Iris pigment epithelial cell (primary cell): ENCODE data around the gene CPTP.

Experiments
- DNase-seq: peaks from one replicate; pipeline ENCODE4 v3.0.0-alpha.2; 2011; ENCODE audit warnings: low read depth

The CPTP gene

GRCh38 chr1:1335792-1336248, 11.2 kb downstream of the CPTP start:
- DNase-seq, result no peak

GRCh38 chr1:1336446-1336845, 11.8 kb downstream of the CPTP start:
- DNase-seq, result no peak

GRCh38 chr1:1336931-1337792, 12.6 kb downstream of the CPTP start:
- no peak for DNase-seq

GRCh38 chr1:1337793-1338147, 13.2 kb downstream of the CPTP start:
- DNase-seq, result no peak

- DNase-seq, result no peak
Observed at GRCh38 chr1:1338278-1338677, 13.7 kb downstream of the CPTP start.

GRCh38 chr1:1340185-1340584, 15.6 kb downstream of the CPTP start:
- no peak for DNase-seq

GRCh38 chr1:1340791-1341548, 16.4 kb downstream of the CPTP start:
- DNase-seq, result no peak

GRCh38 chr1:1341549-1342021, 17.0 kb downstream of the CPTP start:
- no peak for DNase-seq

- no peak for DNase-seq
Observed at GRCh38 chr1:1342061-1342562, 17.5 kb downstream of the CPTP start.

GRCh38 chr1:1342584-1343115, 18.0 kb downstream of the CPTP start:
- DNase-seq, result no peak

GRCh38 chr1:1343811-1344421, 19.3 kb downstream of the CPTP start:
- DNase-seq, result no peak

- peak; percentile 85 for DNase-seq
Observed at GRCh38 chr1:1344655-1345361, 20.2 kb downstream of the CPTP start.

GRCh38 chr1:1345384-1345783, 20.8 kb downstream of the CPTP start:
- DNase-seq, result no peak

GRCh38 chr1:1345860-1346500, 21.4 kb downstream of the CPTP start:
- no peak for DNase-seq

GRCh38 chr1:1346501-1346890, 21.9 kb downstream of the CPTP start:
- DNase-seq, result no peak

GRCh38 chr1:1347026-1347595, 22.5 kb downstream of the CPTP start:
- no peak for DNase-seq

GRCh38 chr1:1347663-1348419, 23.2 kb downstream of the CPTP start:
- no peak for DNase-seq

GRCh38 chr1:1348420-1349255, 24.0 kb downstream of the CPTP start:
- peak; percentile 61 for DNase-seq
